ENCODE measurements around the gene TBCD.

DNA sequence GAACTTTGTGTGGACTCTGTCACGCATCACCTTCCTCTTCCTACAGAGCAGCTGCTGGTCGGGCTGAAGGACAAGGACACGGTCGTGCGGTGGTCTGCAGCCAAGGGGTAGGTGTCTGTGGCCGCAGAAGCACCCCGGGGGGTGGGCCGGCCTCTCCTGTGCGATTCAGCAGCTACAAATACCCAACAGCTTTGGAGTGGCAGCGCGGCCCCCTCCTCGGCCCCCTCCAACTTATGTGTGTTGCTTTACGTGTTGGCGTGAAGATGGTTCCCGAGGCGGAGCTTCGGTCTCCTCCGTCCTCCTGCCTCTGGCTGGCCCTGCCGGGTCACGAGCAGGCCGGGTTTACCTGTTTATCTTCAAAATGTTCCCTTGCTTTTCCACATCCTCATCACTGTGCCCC is 55.7 kb downstream of the TBCD start:
- TF ChIP-seq, protein P1, sequence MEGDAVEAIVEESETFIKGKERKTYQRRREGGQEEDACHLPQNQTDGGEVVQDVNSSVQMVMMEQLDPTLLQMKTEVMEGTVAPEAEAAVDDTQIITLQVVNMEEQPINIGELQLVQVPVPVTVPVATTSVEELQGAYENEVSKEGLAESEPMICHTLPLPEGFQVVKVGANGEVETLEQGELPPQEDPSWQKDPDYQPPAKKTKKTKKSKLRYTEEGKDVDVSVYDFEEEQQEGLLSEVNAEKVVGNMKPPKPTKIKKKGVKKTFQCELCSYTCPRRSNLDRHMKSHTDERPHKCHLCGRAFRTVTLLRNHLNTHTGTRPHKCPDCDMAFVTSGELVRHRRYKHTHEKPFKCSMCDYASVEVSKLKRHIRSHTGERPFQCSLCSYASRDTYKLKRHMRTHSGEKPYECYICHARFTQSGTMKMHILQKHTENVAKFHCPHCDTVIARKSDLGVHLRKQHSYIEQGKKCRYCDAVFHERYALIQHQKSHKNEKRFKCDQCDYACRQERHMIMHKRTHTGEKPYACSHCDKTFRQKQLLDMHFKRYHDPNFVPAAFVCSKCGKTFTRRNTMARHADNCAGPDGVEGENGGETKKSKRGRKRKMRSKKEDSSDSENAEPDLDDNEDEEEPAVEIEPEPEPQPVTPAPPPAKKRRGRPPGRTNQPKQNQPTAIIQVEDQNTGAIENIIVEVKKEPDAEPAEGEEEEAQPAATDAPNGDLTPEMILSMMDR (conservative IDR thresholded peaks at IDR 0.05) = no peak
- no peak for TF ChIP-seq ZFX (IDR thresholded peaks at IDR 0.05)

All from C4-2B (cell line).